ACHN (cell line): Measurements from ENCODE around the gene CEP78.
"Not testable (repeated sequence)": the region's sequence is repeated elsewhere in the genome, so short reads cannot be mapped to it uniquely, and the experiment has no call there.

ENCODE experiments used
- DNase-seq: peaks from one replicate; pipeline ENCODE4 v3.0.0-alpha.2; 2015
- in situ Hi-C: cut with HindIII; loops from 2 replicates; pipeline ENCODE4 v1.10.0; 2017; ENCODE audit warnings: low sequenced_read_pairs, low pct_ligation_motif_present, low pct_unique_long_range_greater_than_20kb

The CEP78 gene

GRCh38 chr9:78273761-78274160 lies 37.9 kb downstream of the CEP78 start:
- no peak for DNase-seq
- in situ Hi-C loops: no loop called here

- no peak for DNase-seq
- in situ Hi-C loops: no loop called here
These were observed 42.4 kb downstream of the CEP78 start for GRCh38 chr9:78278177-78278777.

GRCh38 chr9:78278801-78279200 lies 42.9 kb downstream of the CEP78 start:
- in situ Hi-C loops: no loop called here

GRCh38 chr9:78280982-78281668 lies 45.2 kb downstream of the CEP78 start:
- in situ Hi-C loops: no loop called here
- DNase-seq: no peak

More at GRCh38 chr9:78278801-78279200, 42.9 kb downstream of the CEP78 start:
- no peak for DNase-seq

- DNase-seq, in situ Hi-C loops: not testable (repeated sequence)
These were observed 48.3 kb downstream of the CEP78 start for GRCh38 chr9:78284181-78284580.

GRCh38 chr9:78286125-78286524 lies 50.2 kb downstream of the CEP78 start:
- in situ Hi-C loops: no loop called here
- no peak for DNase-seq

- in situ Hi-C loops: no loop called here
- no peak for DNase-seq
These were observed 51.1 kb downstream of the CEP78 start for GRCh38 chr9:78286946-78287388.

GRCh38 chr9:78288214-78288892 lies 52.5 kb downstream of the CEP78 start:
- DNase-seq: no peak

GRCh38 chr9:78289474-78289873 lies 53.6 kb downstream of the CEP78 start:
- peak; percentile 51 for DNase-seq
- in situ Hi-C loops: no loop called here

More at GRCh38 chr9:78288214-78288892, 52.5 kb downstream of the CEP78 start:
- in situ Hi-C loops: no loop called here

GRCh38 chr9:78291240-78291925 lies 55.5 kb downstream of the CEP78 start:
- no peak for DNase-seq
- in situ Hi-C loops: no loop called here

GRCh38 chr9:78292026-78292425 lies 56.2 kb downstream of the CEP78 start:
- DNase-seq: no peak
- in situ Hi-C loops: no loop called here

- in situ Hi-C loops: no loop called here
- DNase-seq: no peak
These were observed 57.0 kb downstream of the CEP78 start for GRCh38 chr9:78292716-78293497.

GRCh38 chr9:78294290-78295176 lies 58.7 kb downstream of the CEP78 start:
- in situ Hi-C loops: no loop called here
- DNase-seq: no peak

- DNase-seq: no peak
- in situ Hi-C loops: no loop called here
These were observed 59.3 kb downstream of the CEP78 start for GRCh38 chr9:78295177-78295575.

GRCh38 chr9:78295731-78296130 lies 59.9 kb downstream of the CEP78 start:
- in situ Hi-C loops: no loop called here

GRCh38 chr9:78296201-78296892 lies 60.5 kb downstream of the CEP78 start:
- DNase-seq: peak; percentile 57
- in situ Hi-C loops: no loop called here

More at GRCh38 chr9:78295731-78296130, 59.9 kb downstream of the CEP78 start:
- DNase-seq: no peak
